ENCODE measurements around the gene SVIL. TPM values are rescaled to one million over a fixed set of nuclear protein-coding genes. Genes with fewer than 3 reads are reported as not detected.
"Not testable (repeated sequence)": the region's sequence is repeated elsewhere in the genome, so short reads cannot be mapped to it uniquely, and the experiment has no call there.

Gene SVIL
- polyA plus RNA-seq, 6 donors from 2014 or later, result 0.35 to 3.9 (median 1.6) TPM; not detected in 3

DNA sequence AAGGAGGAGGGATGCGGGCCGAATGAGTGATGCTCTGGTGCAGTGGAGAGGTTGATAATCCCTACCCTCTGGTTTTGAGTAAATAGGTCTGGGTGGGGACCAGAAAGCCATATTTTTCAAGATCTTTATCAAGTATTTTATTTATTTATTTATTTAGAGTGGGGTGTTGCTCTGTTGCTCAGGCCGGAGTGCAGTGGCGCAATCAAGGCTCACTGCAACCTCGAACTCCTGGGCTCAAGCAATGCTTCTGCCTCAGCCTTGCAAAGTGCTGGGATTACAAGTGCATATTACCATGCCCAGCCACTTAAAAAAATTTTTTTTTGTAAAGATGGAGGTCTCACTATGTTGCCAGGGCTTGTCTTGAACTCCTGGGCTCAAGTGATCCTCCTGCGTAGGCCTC, 21.6 kb downstream of the SVIL start:
- peaks cover 0 to 20% of the 10 kb centered on the region in 2 donors for H3K36me3 Mint-ChIP-seq
- DNase-seq (no peak), ATAC-seq (ENCODE audit: low read depth in 2 of 2) (no peak)
- no peak overlapping the region for H3K27ac Mint-ChIP-seq
- H3K4me3 Mint-ChIP-seq, result no peak overlapping the region
- peaks cover 0 to 22% (median 10%) of the 10 kb centered on the region in 7 donors for H3K9me3 Mint-ChIP-seq
- H3K27me3 Mint-ChIP-seq, result peaks cover 0 to 9% (median 7%) of the 10 kb centered on the region in 3 donors
- no peaks in the 10 kb centered on the region for H3K4me1 Mint-ChIP-seq

DNA sequence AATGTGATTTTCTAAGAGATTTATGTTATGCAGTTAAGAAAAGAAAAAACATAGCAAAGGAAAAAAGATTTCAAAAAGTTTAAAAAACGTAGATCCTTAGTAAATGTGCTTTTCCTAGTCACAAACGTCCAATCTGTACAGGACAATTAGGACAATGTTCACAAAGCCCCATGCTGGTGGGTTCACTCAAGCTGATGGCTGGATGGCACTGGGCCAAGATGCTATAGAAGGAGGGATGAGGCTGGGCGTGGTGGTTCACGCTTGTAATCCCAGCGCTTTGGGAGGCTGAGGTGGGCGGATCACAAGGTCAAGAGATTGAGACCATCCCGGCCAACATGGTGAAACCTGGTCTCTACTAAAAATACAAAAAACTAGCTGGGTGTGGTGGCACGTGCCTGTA, 22.1 kb downstream of the SVIL start:
- Mint-ChIP-seq H3K27ac (no peak overlapping the region), H3K36me3 (peaks cover 0 to 20% of the 10 kb centered on the region in 2 donors), H3K27me3 (peaks cover 0 to 9% (median 7%) of the 10 kb centered on the region in 3 donors), H3K9me3 (peaks cover 0 to 22% (median 10%) of the 10 kb centered on the region in 7 donors), H3K4me3 (no peak overlapping the region), H3K4me1 (no peaks in the 10 kb centered on the region)
- DNase-seq, result no peak
- ATAC-seq (ENCODE audit: low read depth in 2 of 2), result no peak

DNA sequence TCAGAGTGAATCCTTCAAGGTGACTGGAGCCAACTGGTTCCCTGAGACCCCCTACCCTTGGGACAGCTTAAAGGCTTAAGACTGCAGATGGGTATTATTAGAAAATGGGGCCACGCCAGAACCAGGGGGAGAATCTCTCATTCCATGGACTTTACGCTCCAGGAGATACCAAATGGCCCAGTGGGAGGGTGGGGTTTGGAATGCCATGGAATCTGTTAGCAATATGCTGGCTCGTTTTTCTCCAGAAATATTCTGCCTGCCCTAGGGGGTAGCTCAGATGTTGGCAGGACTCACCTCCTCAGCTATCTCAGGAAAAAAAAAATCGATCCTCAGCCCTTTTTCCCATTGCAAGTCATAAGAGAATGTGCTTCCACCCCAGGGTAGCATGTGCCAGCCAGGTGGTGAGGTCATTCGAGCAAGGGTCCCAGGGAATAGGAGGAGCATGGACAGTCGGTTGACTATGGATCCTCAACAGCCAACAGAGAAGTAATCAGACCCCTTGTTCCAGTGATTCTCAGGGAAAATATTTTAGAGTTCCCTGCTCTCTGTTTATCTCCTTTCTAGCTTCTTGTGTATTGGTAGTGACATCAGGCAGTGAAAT, 22.9 kb downstream of the SVIL start:
- Mint-ChIP-seq H3K9me3 (peaks cover 0 to 22% (median 10%) of the 10 kb centered on the region in 7 donors), H3K36me3 (peaks cover 0 to 20% of the 10 kb centered on the region in 2 donors), H3K4me1 (no peaks in the 10 kb centered on the region), H3K27ac (no peak overlapping the region), H3K27me3 (peaks cover 0 to 9% (median 7%) of the 10 kb centered on the region in 3 donors), H3K4me3 (no peak overlapping the region)
- no peak for ATAC-seq (ENCODE audit: low read depth in 2 of 2)
- DNase-seq, result no peak

DNA sequence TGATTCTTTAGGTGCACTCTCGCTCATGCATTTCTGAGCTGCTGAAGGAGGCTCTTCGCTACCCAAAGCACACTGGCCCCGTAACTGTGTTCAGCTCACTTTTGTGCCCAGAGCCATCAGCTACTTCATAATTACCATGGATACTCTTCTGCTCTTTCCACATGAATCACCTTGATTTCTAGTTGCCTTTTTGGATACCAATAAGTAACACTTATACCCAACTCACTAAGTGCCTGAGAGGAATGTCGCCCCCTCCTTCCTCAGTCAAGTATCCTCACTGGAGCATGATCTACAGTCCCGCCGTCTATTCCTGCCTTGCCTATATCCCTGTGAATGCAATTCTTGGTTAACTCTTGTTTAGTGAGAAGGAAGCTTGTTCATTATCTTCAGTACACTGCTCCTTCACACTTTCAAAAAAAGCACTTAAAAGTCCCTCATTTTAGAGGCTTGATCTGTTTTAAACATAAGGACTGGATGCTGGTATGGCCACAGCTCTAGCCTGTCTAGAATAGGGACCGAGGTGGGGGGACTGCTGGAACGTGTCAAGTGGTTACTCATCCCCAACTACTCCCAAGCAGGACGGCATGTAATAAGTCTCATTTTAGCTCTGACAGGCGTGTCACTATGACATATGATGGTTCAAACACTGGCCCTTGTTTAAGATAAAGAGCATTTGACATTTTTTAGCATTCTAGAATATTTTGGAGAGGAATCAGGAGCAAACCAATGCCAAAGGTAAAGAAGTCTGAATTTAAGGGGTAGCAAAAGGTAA, 23.7 kb downstream of the SVIL start:
- peaks cover 0 to 9% (median 7%) of the 10 kb centered on the region in 3 donors for H3K27me3 Mint-ChIP-seq
- peak overlapping the region in 2 of 6 donors; percentile 60 to 80 for H3K27ac Mint-ChIP-seq
- H3K36me3 Mint-ChIP-seq, result peaks cover 0 to 20% of the 10 kb centered on the region in 2 donors
- ATAC-seq (ENCODE audit: low read depth in 2 of 2) (no peak), DNase-seq (no peak)
- H3K4me1 Mint-ChIP-seq, result no peaks in the 10 kb centered on the region
- no peak overlapping the region for H3K4me3 Mint-ChIP-seq
- peaks cover 0 to 22% (median 10%) of the 10 kb centered on the region in 7 donors for H3K9me3 Mint-ChIP-seq

DNA sequence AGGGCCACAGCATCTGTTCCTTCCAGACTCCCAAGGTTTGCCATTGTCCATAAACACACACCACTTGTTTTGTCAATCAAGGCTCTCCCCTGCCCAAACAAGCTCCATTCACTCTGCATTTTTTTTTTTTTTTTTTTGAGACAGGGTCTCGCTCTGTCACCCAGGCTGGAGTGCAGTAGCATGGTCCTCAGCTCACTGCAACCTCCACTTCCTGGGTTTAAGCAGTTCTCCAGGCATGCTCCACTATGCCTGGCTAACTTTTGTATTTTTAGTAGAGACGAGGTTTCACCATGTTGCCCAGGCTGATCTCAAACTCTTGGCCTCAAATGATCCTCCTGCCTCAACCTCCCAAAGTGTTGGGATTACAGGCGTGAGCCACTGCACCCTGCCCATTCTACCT, 24.4 kb downstream of the SVIL start:
- H3K4me1 Mint-ChIP-seq; DNase-seq; H3K27me3 Mint-ChIP-seq; ATAC-seq (ENCODE audit: low read depth in 2 of 2): not testable (repeated sequence)
- Mint-ChIP-seq H3K9me3 (peaks cover 0 to 22% (median 10%) of the 10 kb centered on the region in 7 donors), H3K4me3 (peak overlapping the region in 1 of 8 donors; percentile 69), H3K27ac (peak overlapping the region in 1 of 6 donors; percentile 22), H3K36me3 (peaks cover 0 to 20% of the 10 kb centered on the region in 2 donors)

DNA sequence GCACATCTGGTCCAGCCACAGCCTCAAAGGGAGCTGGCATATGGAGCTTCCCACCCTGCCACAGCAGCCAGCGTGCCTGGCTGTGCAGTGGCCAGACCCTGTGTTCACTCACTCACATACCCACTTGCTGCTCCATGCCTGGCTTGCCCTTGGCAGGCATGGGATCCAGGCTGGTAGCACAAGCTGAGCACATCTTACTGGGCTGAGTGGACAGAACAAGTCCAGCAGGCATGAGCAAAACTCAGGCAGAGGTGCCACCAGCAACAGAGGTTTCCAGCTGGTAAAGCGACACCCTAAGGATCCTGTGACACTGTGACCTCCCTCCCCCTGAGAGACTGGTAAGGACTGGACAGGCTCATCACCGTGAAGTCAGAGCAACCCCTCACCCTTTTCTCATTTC, 25.1 kb downstream of the SVIL start:
- no peak overlapping the region for H3K27ac Mint-ChIP-seq
- H3K27me3 Mint-ChIP-seq, result peaks cover 0 to 9% (median 7%) of the 10 kb centered on the region in 3 donors
- no peak for ATAC-seq (ENCODE audit: low read depth in 2 of 2)

DNA sequence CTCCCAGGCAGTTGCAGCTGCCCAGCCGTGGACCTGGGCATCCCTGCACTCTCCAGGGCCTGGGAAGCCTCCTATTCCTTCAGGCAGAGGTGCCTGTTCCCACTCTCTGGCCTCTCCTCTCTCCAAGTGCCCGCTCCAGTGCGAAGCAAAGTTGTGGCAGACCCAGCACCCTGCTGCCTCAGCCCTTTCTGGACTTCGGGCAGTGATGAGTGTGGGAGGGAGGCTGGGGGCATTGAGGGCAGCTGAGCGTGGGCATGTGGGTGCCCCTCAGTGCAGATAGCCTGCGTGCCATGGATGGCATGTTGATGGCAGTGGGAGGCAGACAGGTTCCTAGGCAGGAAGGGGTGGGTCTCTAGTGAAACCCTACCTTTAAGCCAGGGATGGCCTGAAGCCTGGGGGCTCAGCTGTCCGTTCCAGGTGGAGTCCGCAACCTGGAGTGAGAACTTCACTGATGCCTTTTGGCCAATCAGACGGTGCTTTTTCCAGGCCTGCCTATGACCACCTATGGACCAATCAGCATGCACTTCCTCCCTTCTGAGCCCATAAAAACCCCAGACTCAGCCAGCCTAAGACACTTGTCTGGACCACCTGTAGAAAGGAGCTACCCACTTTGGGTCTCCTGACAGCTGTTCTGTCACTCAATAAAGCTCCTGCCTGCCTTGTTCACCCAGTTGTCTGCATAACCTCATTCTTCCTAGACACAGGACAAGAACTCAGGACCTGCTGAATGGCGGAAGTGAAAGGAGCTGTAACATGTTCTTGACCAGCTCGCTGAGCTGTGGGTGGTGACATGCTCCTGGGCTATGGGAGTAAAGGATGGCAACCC, 26.1 kb downstream of the SVIL start:
- DNase-seq (no peak), ATAC-seq (ENCODE audit: low read depth in 2 of 2) (no peak)
- Mint-ChIP-seq H3K4me1 (no peaks in the 10 kb centered on the region), H3K4me3 (no peak overlapping the region), H3K9me3 (peaks cover 0 to 22% (median 10%) of the 10 kb centered on the region in 7 donors), H3K27ac (no peak overlapping the region), H3K36me3 (peaks cover 0 to 20% of the 10 kb centered on the region in 2 donors), H3K27me3 (peaks cover 0 to 9% (median 7%) of the 10 kb centered on the region in 3 donors)

More for the DNA sequence above, 25.1 kb downstream of the SVIL start:
- H3K4me1 Mint-ChIP-seq, result no peaks in the 10 kb centered on the region
- DNase-seq, result no peak
- H3K4me3 Mint-ChIP-seq, result no peak overlapping the region
- peaks cover 0 to 20% of the 10 kb centered on the region in 2 donors for H3K36me3 Mint-ChIP-seq
- H3K9me3 Mint-ChIP-seq, result peaks cover 0 to 22% (median 10%) of the 10 kb centered on the region in 7 donors

DNA sequence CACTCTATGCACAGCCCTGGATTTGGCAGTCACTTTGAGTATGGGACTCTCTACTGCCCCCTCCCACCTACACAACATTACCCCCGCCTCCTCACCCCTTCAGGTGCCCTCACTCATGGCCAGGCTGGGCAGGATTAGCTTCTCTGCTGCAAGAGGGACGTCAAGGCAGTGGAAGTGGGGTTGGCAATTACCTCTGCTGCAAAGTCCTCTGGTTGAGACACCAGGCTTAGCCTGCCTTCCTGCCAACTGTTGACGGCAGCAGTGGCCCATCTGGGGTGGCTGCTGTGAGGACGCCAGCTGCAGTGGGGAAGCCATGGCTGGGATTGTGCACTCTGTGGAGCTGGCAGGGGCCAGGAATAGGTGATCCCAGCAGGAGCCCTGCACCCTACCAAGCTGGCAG, 26.7 kb downstream of the SVIL start:
- Mint-ChIP-seq H3K9me3 (peaks cover 0 to 22% (median 10%) of the 10 kb centered on the region in 7 donors), H3K4me1 (no peaks in the 10 kb centered on the region), H3K27ac (no peak overlapping the region), H3K27me3 (peaks cover 0 to 9% (median 7%) of the 10 kb centered on the region in 3 donors), H3K4me3 (no peak overlapping the region), H3K36me3 (peaks cover 0 to 20% of the 10 kb centered on the region in 2 donors)
- no peak for DNase-seq
- no peak for ATAC-seq (ENCODE audit: low read depth in 2 of 2)

DNA sequence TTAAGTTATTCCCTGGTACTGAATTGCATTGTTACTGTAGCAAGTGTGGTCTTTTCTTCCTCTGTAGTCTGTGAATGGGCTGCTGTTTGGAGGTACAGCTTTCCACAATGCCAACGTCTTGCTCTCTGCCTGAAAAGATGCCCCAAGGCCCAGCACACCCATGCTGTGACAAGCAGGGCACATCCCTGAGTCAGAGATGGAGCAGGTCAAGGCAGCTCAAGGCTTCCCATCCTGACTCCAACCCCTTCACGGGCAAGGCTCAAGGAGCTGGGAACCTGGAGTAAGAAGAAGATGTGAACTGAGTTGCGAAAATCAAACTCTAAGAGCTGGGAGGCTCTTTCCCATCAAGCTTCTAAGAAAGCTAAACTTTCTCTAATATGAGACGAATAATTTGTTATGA, 27.2 kb downstream of the SVIL start:
- H3K27me3 Mint-ChIP-seq, result peaks cover 0 to 9% (median 7%) of the 10 kb centered on the region in 3 donors
- no peak for ATAC-seq (ENCODE audit: low read depth in 2 of 2)

DNA sequence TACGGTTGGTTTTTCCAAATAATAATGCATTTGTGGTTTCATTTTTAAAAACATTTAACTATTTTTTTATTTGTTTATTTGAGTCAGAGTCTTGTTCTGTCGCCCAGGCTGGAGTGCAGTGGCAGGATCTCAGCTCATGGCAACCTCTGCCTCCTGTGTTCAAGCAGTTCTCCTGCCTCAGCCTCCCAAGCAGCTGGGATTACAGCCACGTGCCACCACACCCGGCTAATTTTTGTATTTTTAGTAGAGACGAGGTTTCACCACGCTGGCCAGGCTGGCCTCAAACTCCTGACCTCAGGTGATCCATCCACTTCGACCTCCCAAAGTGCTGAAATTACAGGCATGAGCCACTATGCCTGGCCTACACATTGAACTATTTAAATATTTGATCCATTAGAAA, 28.1 kb downstream of the SVIL start:
- not testable (repeated sequence) for H3K27me3 Mint-ChIP-seq; H3K4me3 Mint-ChIP-seq; H3K27ac Mint-ChIP-seq; ATAC-seq (ENCODE audit: low read depth in 2 of 2); H3K4me1 Mint-ChIP-seq; DNase-seq
- Mint-ChIP-seq H3K9me3 (peaks cover 0 to 20% (median 10%) of the 10 kb centered on the region in 7 donors), H3K36me3 (peaks cover 0 to 20% of the 10 kb centered on the region in 2 donors)

More for the DNA sequence above, 27.2 kb downstream of the SVIL start:
- H3K4me1 Mint-ChIP-seq, result no peaks in the 10 kb centered on the region
- DNase-seq, result no peak
- peaks cover 0 to 20% of the 10 kb centered on the region in 2 donors for H3K36me3 Mint-ChIP-seq
- H3K9me3 Mint-ChIP-seq, result peaks cover 0 to 22% (median 10%) of the 10 kb centered on the region in 7 donors
- no peak overlapping the region for H3K27ac Mint-ChIP-seq
- no peak overlapping the region for H3K4me3 Mint-ChIP-seq

DNA sequence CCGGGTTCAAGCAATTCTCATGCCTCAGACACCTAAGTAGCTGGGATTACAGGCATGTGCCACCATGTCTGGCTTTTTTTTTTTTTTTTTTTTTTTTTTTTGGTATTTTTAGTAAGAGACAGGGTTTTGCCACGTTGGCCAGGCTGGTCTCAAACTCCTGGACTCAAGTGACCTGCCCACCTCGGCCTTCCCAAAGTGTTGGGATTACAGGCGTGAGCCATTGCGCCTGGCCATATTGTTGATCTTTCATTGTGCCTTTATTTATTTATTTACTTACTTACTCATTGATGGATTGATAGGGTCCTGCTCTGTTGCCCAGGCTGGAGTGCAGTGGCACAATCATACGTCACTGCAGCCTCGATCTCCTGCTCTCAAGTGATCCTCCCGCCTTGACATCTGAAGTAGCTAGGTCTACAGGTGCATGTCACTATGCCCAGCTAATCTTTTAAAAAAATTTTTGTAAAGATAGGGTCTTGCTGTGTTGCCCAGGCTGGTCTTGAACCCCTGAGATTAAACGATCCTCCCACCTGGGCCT, 30.4 kb downstream of the SVIL start:
- Mint-ChIP-seq H3K4me3 (no peak overlapping the region), H3K36me3 (peaks cover 0 to 3% of the 10 kb centered on the region in 2 donors), H3K27ac (peak overlapping the region in 1 of 6 donors; percentile 35), H3K4me1 (no peaks in the 10 kb centered on the region), H3K9me3 (peaks cover 0 to 7% (median 3%) of the 10 kb centered on the region in 7 donors), H3K27me3 (no peaks in the 10 kb centered on the region)
- DNase-seq (no peak), ATAC-seq (ENCODE audit: low read depth in 2 of 2) (no peak)

DNA sequence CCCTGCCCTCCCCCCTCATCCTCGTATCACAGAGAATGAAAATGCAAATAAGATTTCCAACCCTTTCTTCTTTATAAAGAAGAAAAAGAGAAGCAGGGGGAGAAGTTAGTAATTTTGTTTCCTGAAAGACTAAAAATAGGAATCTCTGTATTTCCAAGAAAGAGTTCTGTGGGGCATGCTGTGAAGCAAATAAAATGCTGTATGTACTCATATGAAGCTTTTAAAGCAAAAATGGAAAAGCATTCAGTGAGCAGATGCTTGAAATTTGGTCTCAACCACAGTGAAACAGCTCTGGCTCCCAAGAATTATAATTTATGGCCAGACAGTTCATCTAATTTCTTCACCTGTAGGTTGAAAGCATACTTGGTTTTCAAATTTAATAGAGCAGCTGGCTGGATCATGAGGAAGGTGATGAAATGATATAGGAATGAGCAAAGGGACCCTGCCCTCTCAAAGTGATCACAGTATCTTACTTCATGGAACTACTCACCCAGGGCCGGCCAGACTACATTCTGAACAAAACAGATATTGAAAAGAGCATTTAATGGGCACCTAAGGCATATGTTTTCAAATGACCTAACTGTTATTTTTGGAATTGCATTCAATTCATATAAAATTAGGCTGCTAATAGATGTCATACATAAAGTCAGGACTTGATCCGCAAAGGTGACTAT, 31.4 kb downstream of the SVIL start:
- Mint-ChIP-seq H3K9me3 (no peaks in the 10 kb centered on the region), H3K4me3 (no peak overlapping the region)

More for the DNA sequence above, 31.4 kb downstream of the SVIL start:
- no peaks in the 10 kb centered on the region for H3K4me1 Mint-ChIP-seq
- H3K36me3 Mint-ChIP-seq, result no peaks in the 10 kb centered on the region
- H3K27me3 Mint-ChIP-seq, result no peaks in the 10 kb centered on the region
- ATAC-seq (ENCODE audit: low read depth in 2 of 2) (no peak), DNase-seq (no peak)
- no peak overlapping the region for H3K27ac Mint-ChIP-seq

Data from naive B cell (primary cell).